Hindlimb muscle (tissue), 1 donor: Measurements from ENCODE around the gene PRR23B. TPM values are rescaled to one million over a fixed set of nuclear protein-coding genes. Genes with fewer than 3 reads are reported as not detected.
"Not testable (repeated sequence)": the region's sequence is repeated elsewhere in the genome, so short reads cannot be mapped to it uniquely, and the experiment has no call there.

Source experiments
- DNase-seq: peaks from one replicate; pipeline ENCODE4 v3.0.0-alpha.2; 2013
- polyA plus RNA-seq: library from polyadenylated mRNA; unstranded; fragments of 120-200 nt; gene quantifications from one replicate; pipeline ENCODE4 v1.2.1, GENCODE V29; 2013; ENCODE audit not compliant: insufficient read length

The PRR23B gene
- not detected for polyA plus RNA-seq

- no peak for DNase-seq
These were observed at the start of gene PRR23B for GRCh38 chr3:139020868-139021234. PRR23B (minus strand) TSS chr3:139020926; CDS start chr3:139020661, 265 bp downstream.

GRCh38 chr3:139062918-139063317, 42.2 kb upstream of the PRR23B start:
- no peak for DNase-seq

GRCh38 chr3:139052802-139053600, 32.3 kb upstream of the PRR23B start:
- no peak for DNase-seq

- DNase-seq = no peak
These were observed 23.9 kb upstream of the PRR23B start, which contains the start of gene PRR23C for GRCh38 chr3:139044366-139045210. PRR23C (minus strand) TSS chr3:139044892; CDS start chr3:139044620, 272 bp downstream.

- DNase-seq = no peak
These were observed 23.0 kb upstream of the PRR23B start for GRCh38 chr3:139043554-139044365.

GRCh38 chr3:139037478-139037877, 16.8 kb upstream of the PRR23B start:
- DNase-seq = no peak

- DNase-seq = no peak
These were observed 11.7 kb upstream of the PRR23B start for GRCh38 chr3:139032326-139033002.

- not testable (repeated sequence) for DNase-seq
These were observed 9.8 kb upstream of the PRR23B start for GRCh38 chr3:139030576-139030975.

- no peak for DNase-seq
These were observed 4.2 kb upstream of the PRR23B start for GRCh38 chr3:139024968-139025367.

GRCh38 chr3:139020036-139020867, 474 bp downstream of the PRR23B start:
- no peak for DNase-seq

- no peak for DNase-seq
These were observed 4.2 kb downstream of the PRR23B start for GRCh38 chr3:139016430-139017048.

GRCh38 chr3:139006051-139006716, 14.5 kb downstream of the PRR23B start, which contains the start of gene PRR23A:
PRR23A (minus strand) TSS chr3:139006268; CDS start chr3:139006268, 0 bp downstream.
- DNase-seq = no peak

- DNase-seq = no peak
These were observed 15.3 kb downstream of the PRR23B start for GRCh38 chr3:139005356-139005993.

- no peak for DNase-seq
These were observed 25.0 kb downstream of the PRR23B start for GRCh38 chr3:138995706-138996105.

GRCh38 chr3:138987181-138987580, 33.5 kb downstream of the PRR23B start:
- no peak for DNase-seq

- DNase-seq = no peak
These were observed 34.8 kb downstream of the PRR23B start for GRCh38 chr3:138985932-138986331.

- DNase-seq = no peak
These were observed 35.9 kb downstream of the PRR23B start for GRCh38 chr3:138984816-138985215.

- no peak for DNase-seq
These were observed 44.7 kb downstream of the PRR23B start for GRCh38 chr3:138976047-138976446.

- DNase-seq = no peak
These were observed 45.4 kb downstream of the PRR23B start for GRCh38 chr3:138975351-138975750.
